Memory B cell (primary cell): ENCODE results near the gene NCAPG.
"Not testable (repeated sequence)": the region's sequence is repeated elsewhere in the genome, so short reads cannot be mapped to it uniquely, and the experiment has no call there.

Experiments used
- ATAC-seq: fragments of 150-1000 bp; cut with Tn5 transposase; 2 replicates; pipeline ENCODE4 v1.10.0; 2021; ENCODE audit warnings: low read depth, mild to moderate bottlenecking, moderate library complexity
- DNase-seq, 2 donors: peaks; one replicate each; pipeline ENCODE4 v3.0.0; 2022; ENCODE audit warnings: low spot score in 2 of 2
- H3K27ac Mint-ChIP-seq: one replicate; pipeline ENCODE4 v1.8.0; 2022; ENCODE audit warnings: mild to moderate bottlenecking, moderate library complexity, mixed read lengths
- H3K27me3 Mint-ChIP-seq: one replicate; pipeline ENCODE4 v1.8.0; 2022; ENCODE audit warnings: mixed read lengths
- H3K36me3 Mint-ChIP-seq: one replicate; pipeline ENCODE4 v1.8.0; 2022; ENCODE audit warnings: mild to moderate bottlenecking, mixed read lengths
- H3K4me1 Mint-ChIP-seq: one replicate; pipeline ENCODE4 v1.8.0; 2022; ENCODE audit warnings: mixed read lengths
- H3K4me3 Mint-ChIP-seq: one replicate; pipeline ENCODE4 v1.8.0; 2022; ENCODE audit warnings: mild to moderate bottlenecking, moderate library complexity, mixed read lengths
- H3K9me3 Mint-ChIP-seq: one replicate; pipeline ENCODE4 v1.8.0; 2022; ENCODE audit warnings: mixed read lengths

NCAPG gene

DNA sequence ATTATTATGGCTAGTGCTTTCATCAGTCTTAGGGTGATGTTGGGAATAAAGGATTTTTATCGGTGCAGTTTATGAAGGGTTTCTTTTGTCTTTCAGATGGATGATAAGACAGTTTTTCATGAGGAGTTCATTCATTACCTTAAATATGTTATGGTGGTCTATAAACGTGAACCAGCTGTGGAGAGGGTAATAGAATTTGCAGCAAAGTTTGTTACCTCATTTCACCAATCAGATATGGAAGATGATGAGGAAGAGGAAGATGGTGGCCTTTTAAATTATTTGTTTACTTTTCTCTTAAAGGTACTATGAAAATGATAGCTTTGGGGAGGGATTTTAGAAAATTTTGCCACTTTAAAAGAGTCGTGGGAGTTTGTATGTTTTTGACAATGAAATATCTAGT, 1.3 kb downstream of the NCAPG start:
- DNase-seq (no peak), ATAC-seq (no peak)
- Mint-ChIP-seq H3K9me3 (no peaks in the 10 kb centered on the region), H3K4me3 (no peak overlapping the region), H3K27me3 (no peaks in the 10 kb centered on the region), H3K36me3 (peaks cover 2% of the 10 kb centered on the region), H3K27ac (no peak overlapping the region), H3K4me1 (peaks cover 24% of the 10 kb centered on the region)

DNA sequence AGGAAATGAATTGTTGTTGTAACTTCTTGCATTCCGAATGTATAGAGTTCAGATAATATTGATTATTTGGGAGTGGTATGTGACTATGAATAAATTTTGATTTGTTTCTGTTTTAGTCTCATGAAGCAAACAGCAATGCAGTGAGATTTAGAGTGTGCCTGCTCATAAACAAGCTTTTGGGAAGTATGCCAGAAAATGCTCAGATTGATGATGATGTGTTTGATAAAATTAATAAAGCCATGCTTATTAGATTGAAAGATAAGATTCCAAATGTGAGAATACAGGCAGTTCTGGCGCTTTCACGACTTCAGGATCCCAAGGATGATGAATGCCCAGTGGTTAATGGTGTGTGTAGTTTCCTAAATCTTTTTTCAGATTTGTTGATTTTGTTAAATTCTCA, 2.0 kb downstream of the NCAPG start:
- H3K27ac Mint-ChIP-seq, result no peak overlapping the region
- peaks cover 18% of the 10 kb centered on the region for H3K4me1 Mint-ChIP-seq
- H3K36me3 Mint-ChIP-seq, result peaks cover 2% of the 10 kb centered on the region
- DNase-seq (no peak), ATAC-seq (no peak)
- no peaks in the 10 kb centered on the region for H3K9me3 Mint-ChIP-seq
- no peaks in the 10 kb centered on the region for H3K27me3 Mint-ChIP-seq
- H3K4me3 Mint-ChIP-seq, result no peak overlapping the region

DNA sequence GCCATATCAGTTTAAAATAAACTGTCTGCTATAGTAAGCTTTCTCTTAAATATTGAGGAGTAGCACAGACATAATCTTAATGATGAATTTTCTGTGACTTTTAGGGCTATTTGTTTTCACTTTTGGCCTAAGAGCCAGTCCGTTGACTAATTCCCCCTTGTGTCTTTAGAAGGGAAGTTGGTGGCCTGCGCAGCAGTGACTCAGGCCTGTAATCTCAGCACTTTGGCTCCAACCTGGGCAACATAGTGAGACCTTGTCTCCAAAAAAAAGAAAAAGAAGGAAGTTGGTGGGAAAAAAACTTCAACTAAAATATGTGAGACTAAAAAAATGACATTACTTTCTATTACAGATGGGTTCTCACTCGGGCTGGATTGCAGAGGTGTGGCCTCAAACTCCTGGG, 3.4 kb downstream of the NCAPG start:
- DNase-seq (no peak), ATAC-seq (no peak)
- Mint-ChIP-seq H3K4me1 (peaks cover 13% of the 10 kb centered on the region), H3K36me3 (peaks cover 2% of the 10 kb centered on the region), H3K27me3 (no peaks in the 10 kb centered on the region), H3K4me3 (no peak overlapping the region), H3K27ac (peak overlapping the region; percentile 73), H3K9me3 (no peaks in the 10 kb centered on the region)

DNA sequence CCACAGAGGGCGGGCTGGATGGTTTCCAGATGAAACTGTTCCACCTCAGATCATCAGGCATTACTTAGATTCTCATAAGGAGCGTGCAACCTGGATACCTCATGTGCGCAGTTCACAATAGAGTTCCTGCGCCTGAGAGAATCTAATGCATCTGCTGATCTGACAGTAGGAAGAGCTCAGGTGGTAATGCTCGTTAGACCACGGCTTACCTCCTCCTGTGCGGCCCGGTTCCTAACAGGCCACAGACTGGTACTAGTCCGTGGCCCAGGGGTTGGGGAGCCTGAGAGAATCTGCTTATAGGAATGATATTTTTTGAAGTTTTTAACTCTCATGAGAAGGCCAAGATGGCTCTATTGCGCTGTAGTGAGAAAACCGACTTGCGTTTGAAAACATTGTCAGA, 5.4 kb downstream of the NCAPG start:
- Mint-ChIP-seq H3K27ac (no peak overlapping the region), H3K36me3 (no peaks in the 10 kb centered on the region), H3K27me3 (no peaks in the 10 kb centered on the region), H3K4me1 (peaks cover 3% of the 10 kb centered on the region), H3K9me3 (no peaks in the 10 kb centered on the region), H3K4me3 (no peak overlapping the region)
- ATAC-seq (no peak), DNase-seq (no peak)

DNA sequence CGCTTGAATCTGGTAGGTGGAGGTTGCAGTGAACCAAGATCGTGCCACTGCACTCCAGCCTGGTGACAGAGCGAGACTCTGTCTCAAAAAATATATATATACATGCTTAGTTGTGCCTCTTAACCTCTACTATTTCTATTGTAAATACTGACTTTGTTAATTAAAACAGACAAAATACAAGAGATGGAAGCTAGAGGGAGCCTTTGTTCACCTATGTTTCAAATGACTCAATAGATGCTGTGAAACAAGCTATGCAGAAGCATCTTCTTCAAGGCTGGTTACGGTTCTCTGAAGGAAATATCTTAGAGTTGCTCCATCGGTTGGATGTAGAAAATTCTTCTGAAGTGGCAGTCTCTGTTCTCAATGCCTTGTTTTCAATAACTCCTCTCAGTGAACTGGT, 6.2 kb downstream of the NCAPG start:
- Mint-ChIP-seq H3K27me3 (no peaks in the 10 kb centered on the region), H3K4me1 (no peaks in the 10 kb centered on the region), H3K36me3 (no peaks in the 10 kb centered on the region), H3K9me3 (no peaks in the 10 kb centered on the region), H3K27ac (no peak overlapping the region), H3K4me3 (no peak overlapping the region)
- ATAC-seq (peak; percentile 93), DNase-seq (peak in 1 of 2 donors; percentile 37)

DNA sequence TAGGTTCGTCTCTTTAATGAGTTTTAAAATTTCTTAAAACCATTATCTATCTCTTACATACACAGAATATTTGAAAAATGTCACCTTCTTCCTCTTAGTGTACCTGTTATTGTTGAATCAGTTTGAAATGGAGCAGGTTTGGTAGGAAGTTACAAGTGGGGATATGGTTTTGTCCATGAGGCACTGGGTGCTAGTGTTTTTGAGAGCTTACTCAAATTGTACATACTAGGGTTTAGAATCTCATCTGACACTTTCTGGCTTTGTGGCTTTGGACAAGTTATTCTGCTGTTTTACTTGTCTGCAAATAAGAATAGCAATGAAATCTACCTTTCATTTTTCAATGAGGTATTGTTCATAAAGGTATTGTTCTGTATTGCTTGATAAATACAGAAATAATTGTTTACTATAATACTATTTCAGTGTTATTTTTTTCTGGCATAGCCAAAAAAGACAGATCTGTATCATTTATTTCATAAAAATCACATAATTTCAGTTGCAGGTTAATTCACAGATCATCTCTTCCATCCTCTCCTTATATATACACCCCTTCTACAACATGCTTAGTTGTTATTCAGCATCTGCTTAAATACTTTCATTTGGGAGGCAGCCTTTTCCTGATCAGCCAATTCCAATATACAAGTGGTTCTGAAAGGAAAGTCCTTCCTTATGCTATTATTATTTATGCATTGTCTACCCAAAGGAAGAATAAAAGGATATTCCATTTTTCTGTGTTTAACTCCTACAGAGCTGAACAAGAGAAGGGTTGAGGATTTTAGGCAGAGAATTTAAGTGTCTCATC, 13.3 kb downstream of the NCAPG start:
- Mint-ChIP-seq H3K4me1 (no peaks in the 10 kb centered on the region), H3K4me3 (no peak overlapping the region), H3K27me3 (no peaks in the 10 kb centered on the region), H3K27ac (no peak overlapping the region), H3K36me3 (peaks cover 2% of the 10 kb centered on the region), H3K9me3 (no peaks in the 10 kb centered on the region)
- ATAC-seq (no peak), DNase-seq (no peak)

DNA sequence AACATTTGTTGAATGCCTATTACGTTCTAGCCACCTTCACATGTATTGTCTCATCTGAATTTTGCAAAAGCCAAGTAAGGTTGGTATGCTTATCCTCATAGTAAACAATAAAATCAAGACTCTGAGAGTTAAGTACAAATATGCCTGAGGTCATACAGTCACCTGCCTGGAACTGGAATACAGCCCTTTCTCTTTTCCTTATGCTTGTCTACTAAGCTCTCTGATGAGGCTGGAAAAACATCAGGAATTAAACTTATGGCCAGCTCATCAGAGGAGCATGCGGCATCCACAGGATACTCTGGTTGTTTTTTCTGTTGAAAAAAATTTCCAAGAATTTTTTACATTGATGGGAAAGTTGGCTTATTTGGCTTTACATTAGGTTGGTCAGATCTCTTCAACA, 35.5 kb downstream of the NCAPG start:
- H3K4me3 Mint-ChIP-seq, result no peak overlapping the region
- ATAC-seq, result no peak
- no peaks in the 10 kb centered on the region for H3K27me3 Mint-ChIP-seq
- H3K9me3 Mint-ChIP-seq, result no peaks in the 10 kb centered on the region
- H3K4me1 Mint-ChIP-seq, result no peaks in the 10 kb centered on the region
- no peak for DNase-seq
- H3K36me3 Mint-ChIP-seq, result no peaks in the 10 kb centered on the region
- no peak overlapping the region for H3K27ac Mint-ChIP-seq

DNA sequence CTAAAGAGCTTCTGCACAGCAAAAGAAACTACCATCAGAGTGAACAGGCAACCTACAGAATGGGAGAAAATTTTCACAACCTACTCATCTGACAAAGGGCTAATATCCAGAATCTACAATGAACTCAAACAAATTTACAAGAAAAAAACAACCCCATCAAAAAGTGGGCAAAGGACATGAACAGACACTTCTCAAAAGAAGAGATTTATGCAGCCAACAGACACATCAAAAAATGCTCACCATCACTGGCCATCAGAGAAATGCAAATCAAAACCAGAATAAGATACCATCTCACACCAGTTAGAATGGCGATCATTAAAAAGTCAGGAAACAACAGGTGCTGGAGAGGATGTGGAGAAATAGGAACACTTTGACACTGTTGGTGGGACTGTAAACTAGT, 39.5 kb downstream of the NCAPG start:
- H3K27ac Mint-ChIP-seq, DNase-seq, H3K36me3 Mint-ChIP-seq, ATAC-seq, H3K27me3 Mint-ChIP-seq, H3K4me1 Mint-ChIP-seq, H3K9me3 Mint-ChIP-seq, H3K4me3 Mint-ChIP-seq: not testable (repeated sequence)

DNA sequence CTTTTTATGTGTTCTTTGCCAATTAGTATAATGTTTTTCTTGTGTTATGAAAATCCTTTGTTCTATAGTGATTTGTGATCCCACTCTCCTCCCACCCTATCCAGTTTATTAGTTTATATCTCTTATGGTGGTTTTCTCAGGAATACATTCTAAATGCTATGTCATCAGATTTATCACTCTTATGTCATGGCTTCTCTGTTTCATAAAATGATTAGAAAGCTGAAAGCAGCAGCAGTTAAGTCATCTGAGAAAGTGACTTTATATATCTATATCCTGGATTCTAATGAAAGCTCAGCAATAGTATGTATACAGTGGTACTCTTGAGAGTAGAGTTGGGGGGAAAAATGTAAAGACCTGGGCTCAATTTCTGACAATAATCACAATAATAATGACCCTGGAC, 41.2 kb downstream of the NCAPG start:
- Mint-ChIP-seq H3K4me1 (no peaks in the 10 kb centered on the region), H3K4me3 (no peak overlapping the region), H3K9me3 (no peaks in the 10 kb centered on the region), H3K36me3 (peaks cover under 1% of the 10 kb centered on the region), H3K27ac (no peak overlapping the region), H3K27me3 (no peaks in the 10 kb centered on the region)
- ATAC-seq (no peak), DNase-seq (no peak)

DNA sequence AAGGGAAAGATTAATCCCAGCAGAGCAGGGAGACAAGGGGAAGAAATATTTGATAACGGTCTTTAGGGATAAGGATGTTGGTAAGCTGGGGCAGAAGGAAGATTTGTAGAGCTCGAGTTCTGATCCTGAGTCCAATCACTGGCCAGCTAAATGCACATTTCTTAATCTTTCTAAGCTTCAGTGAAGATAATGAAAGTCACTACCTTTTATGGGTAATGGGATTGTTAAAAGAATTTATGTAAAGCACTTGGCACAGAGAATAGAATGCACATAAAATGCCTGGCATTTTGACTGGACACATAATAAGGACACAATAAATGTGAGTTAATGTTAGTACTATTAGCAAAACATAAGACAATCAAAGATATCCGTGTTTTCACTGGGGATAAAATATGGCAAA, 43.3 kb downstream of the NCAPG start:
- Mint-ChIP-seq H3K9me3 (peaks cover 2% of the 10 kb centered on the region), H3K36me3 (peaks cover 5% of the 10 kb centered on the region)
- no peak for ATAC-seq

DNA sequence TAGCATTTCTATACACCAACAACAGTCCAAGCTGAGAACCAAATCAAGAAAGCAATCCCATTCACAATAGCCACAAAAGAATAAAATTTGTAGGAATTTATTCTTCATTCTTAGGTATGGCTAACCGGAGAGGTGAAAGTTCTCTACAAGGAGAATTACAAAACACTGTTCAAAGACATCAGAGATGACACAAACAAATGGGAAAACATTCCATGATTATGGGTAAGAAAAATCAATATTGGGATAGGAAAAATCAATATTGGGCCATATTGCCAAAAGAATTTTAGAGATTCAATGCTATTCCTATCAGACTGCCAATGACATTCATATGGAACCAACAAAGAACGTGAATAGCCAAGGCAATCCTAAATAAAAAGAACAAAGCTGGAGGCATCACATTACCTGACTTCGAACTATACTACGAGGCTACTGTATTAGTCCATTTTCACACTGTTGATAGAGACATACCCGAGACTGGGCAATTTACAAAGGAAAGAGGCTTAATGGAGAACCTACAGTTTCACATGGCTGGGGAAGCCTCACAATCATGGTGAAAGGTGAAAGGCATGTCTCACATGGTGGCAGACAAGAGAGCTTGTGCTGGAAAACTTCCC, 49.1 kb downstream of the NCAPG start:
- no peak overlapping the region for H3K4me3 Mint-ChIP-seq
- H3K27me3 Mint-ChIP-seq, result no peaks in the 10 kb centered on the region
- H3K9me3 Mint-ChIP-seq, result peaks cover 11% of the 10 kb centered on the region
- DNase-seq, result no peak
- no peak for ATAC-seq
- H3K4me1 Mint-ChIP-seq, result no peaks in the 10 kb centered on the region
- peaks cover 24% of the 10 kb centered on the region for H3K36me3 Mint-ChIP-seq
- H3K27ac Mint-ChIP-seq, result no peak overlapping the region

More for the DNA sequence above, 43.3 kb downstream of the NCAPG start:
- DNase-seq, result no peak
- H3K27ac Mint-ChIP-seq, result no peak overlapping the region
- H3K4me3 Mint-ChIP-seq, result no peak overlapping the region
- H3K4me1 Mint-ChIP-seq, result no peaks in the 10 kb centered on the region
- H3K27me3 Mint-ChIP-seq, result no peaks in the 10 kb centered on the region

DNA sequence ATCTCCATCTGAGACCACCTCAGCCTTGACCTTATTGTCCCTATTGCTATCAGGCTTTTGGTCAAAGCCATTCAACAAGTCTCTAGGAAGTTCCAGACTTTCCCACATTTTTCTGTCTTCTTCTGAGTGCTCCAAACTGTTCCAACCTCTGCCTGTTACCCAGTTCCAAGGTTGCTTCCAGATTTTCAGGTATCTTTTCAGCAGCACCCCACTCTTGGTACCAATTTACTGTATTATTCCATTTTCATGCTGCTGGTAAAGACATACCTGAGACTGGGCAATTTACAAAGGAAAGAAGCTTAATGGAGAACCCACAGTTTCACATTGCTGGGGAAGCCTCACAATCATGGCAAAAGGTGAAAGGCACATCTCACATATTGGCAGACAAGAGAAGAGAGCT, 51.1 kb downstream of the NCAPG start:
- not testable (repeated sequence) for DNase-seq

DNA sequence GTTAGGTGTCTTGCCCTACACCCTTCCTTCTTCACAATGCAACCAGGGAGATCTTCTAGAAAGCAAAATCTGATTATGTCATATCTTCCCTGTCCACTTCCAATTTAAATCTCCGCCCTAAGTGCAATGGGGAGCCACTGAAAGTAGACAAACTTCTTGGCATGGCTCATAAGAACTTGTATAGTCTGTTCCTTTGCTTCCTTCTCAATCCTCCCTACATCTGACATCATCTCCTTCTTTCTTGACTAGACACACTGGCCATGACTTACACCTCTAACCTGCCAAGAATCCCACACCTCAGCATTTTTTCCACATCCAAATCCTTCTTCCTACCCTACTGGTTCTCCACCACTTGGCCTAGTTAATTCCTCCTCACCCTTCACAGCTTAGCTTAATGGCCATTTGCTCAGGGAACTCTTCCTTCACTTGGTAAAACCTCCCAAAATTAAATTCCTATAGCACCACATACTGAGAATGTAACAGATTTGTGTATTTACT, 55.1 kb downstream of the NCAPG start:
- no peaks in the 10 kb centered on the region for H3K27me3 Mint-ChIP-seq
- H3K4me3 Mint-ChIP-seq, result no peak overlapping the region
- H3K4me1 Mint-ChIP-seq, result no peaks in the 10 kb centered on the region
- ATAC-seq (no peak), DNase-seq (no peak)
- peaks cover 9% of the 10 kb centered on the region for H3K9me3 Mint-ChIP-seq
- peaks cover 19% of the 10 kb centered on the region for H3K36me3 Mint-ChIP-seq
- no peak overlapping the region for H3K27ac Mint-ChIP-seq

More for the DNA sequence above, 51.1 kb downstream of the NCAPG start:
- Mint-ChIP-seq H3K9me3 (peaks cover 11% of the 10 kb centered on the region), H3K36me3 (peaks cover 26% of the 10 kb centered on the region)
- H3K27ac Mint-ChIP-seq, H3K27me3 Mint-ChIP-seq, H3K4me3 Mint-ChIP-seq, H3K4me1 Mint-ChIP-seq, ATAC-seq: not testable (repeated sequence)

DNA sequence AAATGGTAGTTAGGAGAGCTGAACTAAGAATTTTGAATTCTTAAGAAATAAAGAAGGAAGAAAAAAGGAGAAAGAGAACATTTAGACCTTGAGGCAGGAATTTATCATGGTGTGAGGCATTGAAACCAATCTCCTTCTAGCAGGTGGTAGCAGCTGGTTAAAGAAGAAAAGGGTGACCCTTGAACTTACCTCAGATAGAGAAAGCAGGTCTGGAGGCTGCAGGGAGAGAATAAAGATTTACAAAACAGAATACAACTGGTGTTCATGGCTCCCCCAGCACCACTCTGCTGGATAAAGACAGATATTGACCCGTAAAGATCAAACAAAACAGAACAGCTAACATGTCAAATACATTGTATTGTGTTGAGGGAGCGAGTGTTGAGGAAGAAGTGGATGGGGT, 56.0 kb downstream of the NCAPG start:
- Mint-ChIP-seq H3K4me1 (no peaks in the 10 kb centered on the region), H3K9me3 (peaks cover 6% of the 10 kb centered on the region), H3K4me3 (no peak overlapping the region), H3K27ac (no peak overlapping the region), H3K27me3 (no peaks in the 10 kb centered on the region), H3K36me3 (peaks cover 15% of the 10 kb centered on the region)
- DNase-seq, result no peak
- ATAC-seq, result no peak

DNA sequence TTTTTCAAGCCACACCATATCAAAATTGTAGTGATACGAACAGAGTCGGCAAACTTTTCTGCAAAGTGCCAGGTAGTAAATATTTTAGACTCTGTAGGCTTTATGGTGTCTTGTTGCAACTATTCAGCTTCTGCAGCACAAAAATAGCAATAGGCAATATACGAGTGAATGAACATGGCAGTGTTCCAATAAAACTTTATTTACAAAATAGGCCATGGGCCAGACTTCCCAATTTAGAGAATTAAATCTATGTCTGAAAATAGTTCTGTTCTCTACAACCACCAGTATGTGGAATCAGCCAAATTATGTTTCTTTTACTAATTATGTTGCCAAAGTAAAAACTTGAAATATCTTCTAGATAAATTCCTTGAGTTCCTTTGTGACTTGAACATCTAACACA, 56.5 kb downstream of the NCAPG start:
- Mint-ChIP-seq H3K27me3 (no peaks in the 10 kb centered on the region), H3K27ac (no peak overlapping the region), H3K4me1 (no peaks in the 10 kb centered on the region), H3K4me3 (no peak overlapping the region), H3K36me3 (peaks cover 10% of the 10 kb centered on the region), H3K9me3 (peaks cover 2% of the 10 kb centered on the region)
- DNase-seq (no peak), ATAC-seq (no peak)
